CD1c-positive myeloid dendritic cell (primary cell): ENCODE results near the gene TALDO1.
"Not testable (repeated sequence)": the region's sequence is repeated elsewhere in the genome, so short reads cannot be mapped to it uniquely, and the experiment has no call there.

Source experiments
- DNase-seq: peaks from one replicate; pipeline ENCODE4 v3.0.0-alpha.2; 2016; ENCODE audit errors: extremely low spot score

TALDO1 gene

DNA sequence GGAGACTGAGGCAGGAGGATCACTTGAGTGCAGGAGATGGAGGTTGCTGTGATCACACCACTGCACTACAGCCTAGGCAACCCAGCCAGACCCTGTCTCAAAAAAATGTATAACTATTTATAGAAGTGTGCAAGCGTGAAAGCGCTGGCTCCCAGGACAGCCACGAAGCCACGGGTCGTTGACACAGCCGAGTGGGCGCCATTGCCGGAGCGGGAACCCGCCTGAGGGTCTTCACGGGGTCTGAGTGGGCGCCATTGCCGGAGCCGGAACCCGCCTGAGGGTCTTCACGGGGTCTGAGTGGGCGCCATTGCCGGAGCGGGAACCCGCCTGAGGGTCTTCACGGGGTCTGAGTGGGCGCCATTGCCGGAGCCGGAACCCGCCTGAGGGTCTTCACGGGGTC lies 12.7 kb upstream of the TALDO1 start:
- not testable (repeated sequence) for DNase-seq

DNA sequence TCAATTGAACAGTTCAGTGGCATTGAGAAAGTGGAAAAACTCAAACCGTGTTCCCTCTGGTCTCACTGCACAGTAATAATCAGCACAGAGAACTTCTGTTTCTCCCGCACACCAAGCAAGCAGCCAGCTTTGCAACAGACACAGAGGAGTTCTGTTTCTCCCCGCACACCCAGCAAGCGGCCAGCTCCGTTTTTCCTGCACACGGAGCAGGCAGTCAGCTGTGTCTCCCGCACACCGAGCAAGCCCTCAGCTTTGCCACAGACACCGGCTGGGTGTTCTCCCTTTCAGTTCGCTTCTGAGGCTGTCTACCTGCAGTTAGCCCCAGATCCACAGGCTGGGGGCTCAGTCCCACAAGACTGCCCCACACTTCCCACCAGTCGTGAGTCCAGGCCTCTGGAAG lies 9.9 kb upstream of the TALDO1 start:
- no peak for DNase-seq

DNA sequence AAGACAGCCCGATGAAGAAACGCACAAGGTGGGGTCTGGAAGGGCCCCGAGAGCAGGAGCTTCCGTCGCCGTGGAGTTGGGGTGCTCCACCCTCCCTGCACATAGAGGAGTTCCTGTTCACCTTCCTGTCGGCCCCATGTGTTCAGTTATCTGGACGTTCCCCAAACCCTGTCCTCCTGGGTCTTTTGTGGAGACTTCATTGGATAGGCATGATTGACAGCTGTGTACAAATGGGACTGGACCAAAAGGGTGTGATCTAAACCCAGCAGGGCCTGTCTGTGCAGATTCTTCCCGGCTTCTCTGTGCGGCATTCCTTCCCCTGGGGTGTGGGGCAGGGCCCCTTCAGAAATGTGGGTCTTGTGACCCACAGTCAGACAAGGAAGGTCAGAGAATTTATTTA lies 9.4 kb upstream of the TALDO1 start:
- not testable (repeated sequence) for DNase-seq

DNA sequence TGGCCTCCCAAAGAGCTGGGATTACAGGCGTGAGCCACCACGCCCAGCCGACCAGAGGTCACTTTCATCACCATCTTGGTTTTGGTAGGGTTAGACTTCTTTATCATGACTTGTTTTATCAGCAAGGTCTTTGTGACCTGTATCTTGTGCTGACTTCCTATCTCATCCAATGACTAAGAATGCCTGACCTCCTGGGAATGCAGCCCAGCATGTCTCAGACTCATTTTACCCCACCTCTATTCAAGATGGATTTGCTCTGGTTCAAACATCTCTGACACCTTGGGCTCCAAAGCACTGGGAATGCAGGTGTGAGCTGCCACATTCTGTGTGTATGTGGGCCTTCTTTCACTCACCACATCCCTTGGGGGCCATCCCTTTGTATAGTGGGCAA lies 5.1 kb upstream of the TALDO1 start:
- DNase-seq = no peak

DNA sequence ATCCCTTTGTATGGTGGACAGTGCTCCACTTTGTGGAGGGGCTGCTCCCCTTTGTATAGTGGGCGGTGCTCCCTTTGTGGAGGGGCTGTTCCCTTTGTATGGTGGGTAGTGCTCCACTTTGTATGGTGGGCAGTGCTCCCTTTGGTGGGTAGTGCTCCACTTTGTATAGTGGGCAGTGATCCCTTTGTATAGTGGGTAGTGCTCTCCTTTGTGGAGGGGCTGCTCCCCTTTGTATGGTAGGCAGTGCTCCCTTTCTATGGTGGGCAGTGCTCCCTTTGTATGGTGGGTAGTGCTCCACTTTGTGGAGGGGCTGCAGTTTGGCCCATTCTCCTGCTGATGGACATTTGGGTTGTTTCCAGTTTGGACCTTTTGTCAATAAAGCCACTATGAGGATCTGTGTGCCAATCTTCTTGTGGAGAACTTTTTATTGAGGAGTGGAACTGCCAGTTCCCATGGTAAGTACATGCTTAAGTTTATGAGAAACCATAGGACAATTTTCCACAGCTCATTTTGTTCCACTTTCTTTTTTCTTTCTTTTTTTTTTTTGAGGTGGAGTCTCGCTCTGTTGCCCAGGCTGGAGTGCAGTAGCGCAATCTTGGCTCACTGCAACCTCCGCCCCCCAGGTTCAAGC lies 4.6 kb upstream of the TALDO1 start:
- DNase-seq = no peak

DNA sequence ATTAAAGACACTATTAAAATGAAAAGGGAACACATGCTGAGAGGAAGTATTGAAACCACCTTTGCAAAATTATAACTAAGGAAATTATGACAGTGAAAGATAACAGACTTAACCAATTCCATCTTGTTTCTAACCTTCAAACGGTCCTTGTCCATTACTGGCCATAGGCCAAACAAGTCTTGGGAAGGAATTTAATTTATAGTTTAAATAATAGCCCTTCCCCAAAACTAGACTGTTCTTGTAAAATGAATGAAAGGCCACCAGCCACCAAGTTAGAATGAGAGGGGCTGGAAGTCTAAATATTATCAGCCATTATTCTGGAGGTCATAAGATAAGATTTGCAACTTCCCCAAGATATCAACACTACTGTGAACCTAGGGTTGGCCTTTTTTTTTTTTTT lies 1.8 kb upstream of the TALDO1 start:
- no peak for DNase-seq

DNA sequence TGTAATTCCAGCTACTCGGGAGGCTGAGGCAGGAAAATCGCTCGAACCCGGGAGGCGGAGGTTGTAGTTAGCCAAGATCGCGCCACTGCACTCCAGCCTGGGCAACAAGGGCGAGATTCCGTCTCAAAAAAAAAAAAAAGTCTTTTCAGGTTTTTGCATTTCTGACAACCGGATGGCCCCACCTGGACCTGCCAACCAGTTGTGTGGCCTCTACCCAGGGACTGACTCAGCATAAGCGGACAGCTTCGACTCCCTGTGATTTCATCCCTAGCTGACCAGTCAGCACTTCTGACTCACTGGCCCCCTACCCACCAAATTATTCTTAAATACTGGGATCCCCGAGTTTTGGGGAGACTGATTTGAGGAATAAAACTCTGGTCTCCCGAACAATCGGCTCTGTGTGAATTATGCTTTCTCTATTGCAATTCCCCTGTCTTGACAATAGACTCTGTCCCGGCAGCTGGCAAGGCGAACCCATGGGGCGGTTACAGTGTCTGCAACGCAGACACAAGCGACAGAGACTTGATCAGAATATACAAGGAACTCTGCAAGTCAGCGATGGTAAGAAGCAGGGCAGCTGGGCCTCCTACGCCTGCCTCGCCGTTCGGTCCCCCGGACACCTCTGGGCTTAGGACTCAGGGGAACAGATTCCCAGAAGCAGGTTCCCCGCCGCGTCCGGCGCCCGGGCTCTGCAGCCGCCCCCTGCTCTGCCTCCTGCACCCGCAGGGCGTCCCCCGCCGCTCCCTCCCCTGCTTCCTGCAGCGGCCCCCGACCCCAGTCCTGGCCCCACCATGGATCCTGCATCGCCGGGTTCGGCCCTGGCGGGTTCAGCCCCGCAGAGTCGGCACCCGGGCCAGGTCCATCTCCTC lies 741 bp upstream of the TALDO1 start:
- peak; percentile 32 for DNase-seq

DNA sequence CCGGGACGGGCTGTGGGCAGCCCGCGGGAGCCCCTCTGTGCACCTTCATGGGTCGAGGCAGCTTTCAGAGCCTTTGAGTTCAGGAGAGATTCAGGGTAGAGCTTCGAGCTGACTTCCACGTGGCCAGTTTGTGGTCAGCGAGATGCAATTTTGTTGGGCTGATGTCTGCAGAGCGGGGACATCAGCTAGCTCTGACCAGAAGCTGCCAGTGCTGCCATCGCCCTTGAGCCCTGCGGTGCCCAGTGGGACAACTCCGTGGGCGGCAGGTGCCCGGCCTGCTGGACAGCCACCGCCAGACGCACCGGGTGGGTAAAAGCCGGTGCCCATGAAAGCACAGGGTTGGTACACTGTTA lies 719 bp downstream of the TALDO1 start:
- peak; percentile 41 for DNase-seq

DNA sequence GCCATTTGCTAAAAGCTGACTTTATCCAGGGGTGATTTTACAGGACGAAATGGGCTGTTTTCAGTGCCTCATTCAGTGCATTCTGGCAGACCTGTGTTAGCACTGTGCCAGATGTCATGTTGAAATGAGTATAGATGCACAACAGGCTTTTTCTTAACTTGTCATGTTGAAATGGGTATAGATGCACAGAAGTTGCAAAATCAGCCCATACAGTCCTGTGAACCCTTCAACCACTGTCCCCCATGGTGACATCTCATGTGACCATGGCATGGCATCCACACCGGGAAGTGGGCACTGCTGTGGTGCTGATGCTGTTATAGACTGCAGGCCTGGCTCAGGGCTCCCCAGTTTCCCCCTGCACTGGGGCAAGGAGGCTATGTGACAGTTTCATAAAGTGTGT lies 2.5 kb downstream of the TALDO1 start:
- peak; percentile 57 for DNase-seq

DNA sequence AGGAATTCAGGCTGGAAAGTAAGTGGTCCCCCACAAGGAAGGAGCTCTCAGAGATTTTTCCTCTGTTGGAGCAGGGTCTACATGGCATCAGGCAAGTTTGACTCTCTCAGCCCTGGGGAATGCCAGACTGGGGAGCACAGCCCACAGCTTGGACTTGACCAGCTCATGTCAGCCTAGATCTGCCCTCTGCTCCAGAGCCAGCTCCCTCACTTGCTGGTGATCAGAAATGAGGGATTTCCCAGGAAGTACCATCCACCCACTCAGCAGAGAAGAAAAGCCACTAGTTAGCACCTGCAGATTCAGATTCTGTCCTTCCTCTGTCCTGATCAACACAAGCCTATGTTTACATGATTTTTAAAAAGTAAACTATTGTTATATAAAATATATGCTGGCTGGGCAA lies 13.0 kb downstream of the TALDO1 start:
- no peak for DNase-seq

DNA sequence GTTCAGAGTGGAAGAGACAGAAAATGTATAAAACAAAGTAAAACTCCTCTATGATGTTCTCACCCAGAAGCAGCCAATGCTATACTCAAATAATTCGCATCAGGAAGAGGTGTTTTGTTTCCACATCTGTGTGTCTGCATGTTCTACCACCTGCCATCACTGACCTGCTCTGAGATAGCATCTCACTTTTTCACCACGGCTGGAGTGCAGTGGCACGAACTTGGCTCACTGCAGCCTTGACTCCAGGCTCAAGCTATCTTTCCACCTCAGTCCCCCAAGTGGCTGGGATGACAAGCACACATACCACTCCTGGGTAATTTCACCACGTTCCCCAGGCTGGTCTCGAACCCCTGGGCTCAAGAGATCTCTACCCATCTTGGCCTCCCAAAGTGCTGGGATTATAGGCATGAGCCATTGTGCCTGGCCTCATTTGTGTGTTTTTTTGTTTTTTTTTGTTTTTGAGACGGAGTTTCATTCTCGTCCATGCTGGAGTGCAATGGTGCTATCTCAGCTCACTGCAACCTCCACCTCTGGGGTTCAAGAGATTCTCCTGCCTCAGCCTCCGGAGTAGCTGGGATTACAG lies 14.4 kb downstream of the TALDO1 start:
- DNase-seq = no peak

DNA sequence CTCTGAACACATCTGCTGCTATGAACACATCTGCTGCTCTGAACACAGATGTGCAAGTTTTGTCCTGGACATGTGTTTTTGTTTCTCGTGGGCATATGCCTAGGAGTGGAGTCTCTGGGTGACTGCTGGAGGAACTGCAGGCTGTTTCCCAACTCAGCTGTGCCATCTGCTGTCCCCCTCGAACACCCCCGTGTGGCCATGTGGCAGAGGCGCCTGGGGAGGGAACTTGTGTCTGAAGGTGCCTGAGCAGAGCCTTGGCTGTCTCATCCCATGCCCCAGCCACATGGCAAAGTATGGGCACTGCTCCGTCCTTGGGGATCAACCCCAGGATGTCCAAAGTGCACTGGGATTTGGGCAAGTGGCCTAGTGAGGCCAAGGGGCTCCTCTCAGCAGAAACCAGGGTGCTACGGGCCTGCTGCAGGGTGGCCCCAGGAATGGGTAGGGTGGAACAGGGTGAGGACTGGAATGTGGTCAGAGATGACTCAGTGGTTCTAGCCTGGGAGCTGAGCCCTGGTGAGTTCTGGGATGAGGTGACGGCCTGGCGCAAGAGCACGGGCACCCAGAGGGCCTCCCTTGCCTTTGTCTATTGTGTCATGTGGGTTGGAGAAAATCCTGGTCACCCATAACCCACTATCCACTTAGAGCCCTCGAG lies 15.3 kb downstream of the TALDO1 start:
- peak; percentile 52 for DNase-seq

DNA sequence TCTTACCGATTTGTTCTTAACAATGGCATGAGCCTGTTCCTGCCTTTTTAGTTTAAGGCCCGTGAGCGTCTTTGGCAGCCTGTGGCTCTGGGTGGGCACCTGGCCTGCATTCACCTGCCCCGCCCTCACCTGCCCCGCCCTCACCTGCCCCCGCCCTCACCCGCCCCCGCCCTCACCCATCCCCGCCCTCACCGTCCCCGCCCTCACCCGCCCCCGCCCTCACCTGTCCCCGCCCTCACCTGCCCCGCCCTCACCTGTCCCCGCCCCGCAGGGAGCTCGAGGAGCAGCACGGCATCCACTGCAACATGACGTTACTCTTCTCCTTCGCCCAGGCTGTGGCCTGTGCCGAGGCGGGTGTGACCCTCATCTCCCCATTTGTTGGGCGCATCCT lies 15.8 kb downstream of the TALDO1 start:
- DNase-seq = no peak

DNA sequence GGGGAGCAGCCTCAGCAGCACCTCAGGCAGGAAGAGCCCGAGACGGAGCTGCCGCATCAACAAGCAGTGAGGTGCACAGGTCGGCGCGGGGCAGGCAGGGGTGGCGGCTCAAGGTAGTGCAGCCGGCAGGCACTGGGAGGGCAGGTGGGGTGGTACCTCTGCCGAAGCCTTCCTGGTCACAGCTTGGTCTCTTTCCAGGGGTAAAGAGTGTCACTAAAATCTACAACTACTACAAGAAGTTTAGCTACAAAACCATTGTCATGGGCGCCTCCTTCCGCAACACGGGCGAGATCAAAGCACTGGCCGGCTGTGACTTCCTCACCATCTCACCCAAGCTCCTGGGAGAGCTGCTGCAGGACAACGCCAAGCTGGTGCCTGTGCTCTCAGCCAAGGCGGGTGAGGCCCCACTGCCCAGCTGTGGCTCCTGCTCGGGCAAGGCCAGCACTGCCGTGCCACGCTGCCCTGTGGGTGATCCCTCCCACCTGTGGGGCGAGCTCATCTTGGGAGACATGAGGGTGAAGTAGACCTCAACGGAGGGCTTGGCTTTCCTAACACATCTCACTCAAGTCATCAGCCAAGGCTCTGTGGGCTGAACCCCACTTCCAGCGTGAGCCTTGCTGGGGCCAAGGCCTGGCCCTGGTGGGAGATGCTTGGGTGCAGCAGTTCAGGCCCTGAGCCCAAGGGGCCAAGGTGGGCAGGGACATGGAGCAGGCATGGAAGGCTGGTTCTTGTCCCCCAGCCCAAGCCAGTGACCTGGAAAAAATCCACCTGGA lies 16.5 kb downstream of the TALDO1 start:
- no peak for DNase-seq

DNA sequence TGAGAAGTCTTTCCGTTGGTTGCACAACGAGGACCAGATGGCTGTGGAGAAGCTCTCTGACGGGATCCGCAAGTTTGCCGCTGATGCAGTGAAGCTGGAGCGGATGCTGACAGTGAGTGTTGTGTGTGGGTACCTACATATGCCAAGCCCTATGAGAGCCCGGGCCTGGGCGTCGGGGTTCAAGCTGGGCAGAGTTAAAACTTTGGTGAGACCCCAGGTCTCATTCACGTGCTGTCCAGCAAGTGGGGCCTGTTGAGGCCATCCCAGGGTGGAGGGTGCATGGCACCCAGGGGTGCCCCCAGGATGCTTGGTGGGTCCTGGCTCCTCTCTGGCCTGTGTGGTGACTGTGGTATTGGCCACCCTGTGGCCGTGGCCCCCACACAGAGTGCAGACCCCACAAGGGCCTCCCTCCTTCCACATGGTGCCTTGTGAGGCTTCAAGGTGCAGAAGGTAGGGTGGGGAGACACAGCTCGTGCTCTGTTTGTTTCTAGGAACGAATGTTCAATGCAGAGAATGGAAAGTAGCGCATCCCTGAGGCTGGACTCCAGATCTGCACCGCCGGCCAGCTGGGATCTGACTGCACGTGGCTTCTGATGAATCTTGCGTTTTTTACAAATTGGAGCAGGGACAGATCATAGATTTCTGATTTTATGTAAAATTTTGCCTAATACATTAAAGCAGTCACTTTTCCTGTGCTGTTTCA lies 17.2 kb downstream of the TALDO1 start:
- no peak for DNase-seq

DNA sequence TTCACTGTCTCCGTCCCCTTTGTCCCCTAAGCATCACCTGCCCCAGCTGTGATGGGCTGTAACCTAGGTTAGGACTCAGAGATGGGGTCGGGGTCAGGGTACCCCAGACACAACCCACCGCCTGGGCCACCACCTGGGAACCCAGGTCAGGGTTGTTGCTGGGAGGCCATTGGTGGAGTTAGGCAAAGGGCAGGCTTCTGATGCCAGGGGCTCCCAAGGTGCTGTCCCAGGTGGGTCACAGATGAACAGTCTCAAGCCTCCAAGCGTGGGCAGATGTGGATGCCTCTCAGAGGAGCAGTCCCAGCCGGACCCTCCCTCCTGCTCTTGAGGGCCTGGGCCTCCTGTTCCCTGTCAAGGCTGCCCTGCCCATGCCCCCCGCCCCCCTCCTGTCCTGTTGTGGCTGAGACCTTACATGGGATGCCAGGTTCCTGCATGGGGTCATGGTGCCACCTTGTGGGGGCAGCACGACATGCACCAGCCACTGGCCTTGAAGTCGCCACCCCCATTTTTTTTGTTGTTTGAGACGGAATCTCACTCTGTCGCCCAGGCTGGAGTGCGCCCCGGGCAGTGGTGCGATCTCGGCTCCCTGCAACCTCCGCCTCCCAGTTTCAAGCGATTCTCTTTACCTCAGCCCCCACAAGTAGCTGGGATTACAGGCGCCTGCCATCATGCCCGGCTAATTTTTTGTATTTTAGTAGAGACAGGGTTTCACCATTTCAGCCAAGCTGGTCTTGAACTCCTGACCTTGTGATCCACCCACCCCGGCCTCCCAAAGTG lies 17.9 kb downstream of the TALDO1 start:
- peak; percentile 64 for DNase-seq

DNA sequence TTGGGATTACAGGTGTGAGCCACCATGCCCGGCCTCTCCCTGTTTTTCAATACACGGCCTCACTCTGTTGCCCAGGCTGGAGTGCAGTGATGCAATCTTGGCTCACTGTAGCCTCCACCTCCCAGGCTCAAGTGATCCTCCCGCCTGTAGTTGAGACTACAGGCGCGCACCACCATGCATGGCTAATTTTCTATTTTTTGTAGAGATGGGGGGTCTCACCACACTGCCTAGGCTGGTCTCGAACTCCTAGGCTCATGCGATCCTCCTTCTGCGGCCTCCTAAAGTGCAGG lies 18.5 kb downstream of the TALDO1 start:
- DNase-seq = no peak

DNA sequence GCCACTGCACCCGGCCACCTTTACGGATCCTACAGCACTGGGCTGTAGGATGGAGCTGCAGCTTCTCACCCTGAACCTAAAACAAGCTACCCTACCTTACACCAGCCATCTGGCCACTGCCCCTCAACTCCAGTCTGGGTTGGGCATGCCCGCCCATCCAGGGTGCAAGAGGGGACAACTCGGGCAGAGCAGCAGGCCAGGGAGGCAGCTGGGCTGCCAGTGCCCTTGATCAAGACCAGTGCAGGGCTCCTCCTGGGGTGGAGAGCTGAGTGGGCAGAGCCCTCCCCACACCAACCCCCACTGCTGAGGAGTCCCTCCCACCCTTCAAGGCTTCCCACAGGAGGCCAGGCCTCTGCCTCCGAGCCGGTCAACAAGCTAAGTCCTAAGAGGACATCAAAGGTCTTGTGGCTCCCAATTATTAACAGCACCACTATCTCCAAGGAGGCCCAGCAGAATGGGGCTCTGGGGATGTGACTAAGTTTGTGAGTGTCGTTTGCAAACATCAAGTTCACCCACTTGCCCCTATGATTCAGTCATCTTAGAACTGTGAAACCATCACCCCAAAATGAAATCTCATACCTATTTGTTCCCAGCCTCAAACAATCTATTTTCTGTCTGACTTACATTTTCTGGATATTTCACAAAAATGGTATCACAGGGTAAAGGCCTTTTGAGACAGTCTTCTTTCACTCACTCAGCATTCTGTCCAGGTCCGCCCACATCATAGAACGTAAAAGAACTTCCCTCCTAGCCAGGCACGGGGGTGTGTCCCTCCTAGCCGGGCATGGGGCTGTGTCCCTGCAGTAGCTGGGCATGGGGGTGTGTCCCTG lies 19.1 kb downstream of the TALDO1 start:
- peak; percentile 69 for DNase-seq

DNA sequence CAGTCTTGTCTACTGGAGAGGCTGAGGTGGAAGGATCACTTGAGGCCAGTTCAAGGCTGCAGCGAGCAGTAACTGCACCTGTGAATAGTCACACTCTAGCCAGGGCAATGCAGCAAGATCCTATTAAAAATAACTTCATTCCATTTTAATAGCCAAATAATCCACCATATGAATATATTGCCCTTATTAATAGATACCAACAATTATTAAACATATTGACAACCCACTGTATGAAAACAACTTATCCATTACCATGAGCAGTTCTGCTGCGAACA lies 19.6 kb downstream of the TALDO1 start:
- DNase-seq = no peak

DNA sequence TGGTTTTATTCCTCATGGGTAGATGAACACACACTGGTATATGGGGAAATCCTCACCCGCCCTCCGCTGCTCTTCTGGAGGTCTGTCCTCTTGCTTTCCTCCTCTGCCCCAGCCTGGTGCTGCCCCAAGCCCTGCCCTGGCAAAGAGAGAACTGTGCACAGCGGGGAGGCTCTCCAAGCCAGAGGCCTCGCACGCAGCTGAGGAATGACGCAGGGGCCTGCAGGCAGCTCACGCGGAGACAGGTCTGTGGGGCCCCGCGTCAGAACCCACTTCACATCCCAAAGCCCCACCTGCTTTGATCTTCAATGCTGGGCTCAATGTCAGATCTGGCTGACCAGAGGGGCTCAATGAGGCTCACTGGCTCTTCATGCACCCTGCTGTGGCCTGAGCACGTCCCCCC lies 20.0 kb downstream of the TALDO1 start:
- no peak for DNase-seq
